Prostate gland (tissue), 2 donors: Measurements from ENCODE around the gene NPTN.

Experiments used
- POLR2AphosphoS5 ChIP-seq: sonication (generic); formaldehyde crosslinking; IDR thresholded peaks from one replicate; pipeline ENCODE4 v1.6.1; 2017; ENCODE audit warnings: antibody characterized with exemption
- TF ChIP-seq, protein P1 (sequence below), 4 experiments: fragments of 200-600 bp in 2 of 4; fragments of 450-650 bp in 2 of 4; sonication (generic) in 2 of 4; IDR thresholded peaks; 1 replicate in 3 of 4; 2 replicates in 1 of 4; pipeline ENCODE4 v1.5.1; 2016 to 2019; ENCODE audit warnings: antibody characterized with exemption in 4 of 4, mild to moderate bottlenecking in 2 of 4, moderate library complexity in 2 of 4

- TF ChIP-seq, protein P1, sequence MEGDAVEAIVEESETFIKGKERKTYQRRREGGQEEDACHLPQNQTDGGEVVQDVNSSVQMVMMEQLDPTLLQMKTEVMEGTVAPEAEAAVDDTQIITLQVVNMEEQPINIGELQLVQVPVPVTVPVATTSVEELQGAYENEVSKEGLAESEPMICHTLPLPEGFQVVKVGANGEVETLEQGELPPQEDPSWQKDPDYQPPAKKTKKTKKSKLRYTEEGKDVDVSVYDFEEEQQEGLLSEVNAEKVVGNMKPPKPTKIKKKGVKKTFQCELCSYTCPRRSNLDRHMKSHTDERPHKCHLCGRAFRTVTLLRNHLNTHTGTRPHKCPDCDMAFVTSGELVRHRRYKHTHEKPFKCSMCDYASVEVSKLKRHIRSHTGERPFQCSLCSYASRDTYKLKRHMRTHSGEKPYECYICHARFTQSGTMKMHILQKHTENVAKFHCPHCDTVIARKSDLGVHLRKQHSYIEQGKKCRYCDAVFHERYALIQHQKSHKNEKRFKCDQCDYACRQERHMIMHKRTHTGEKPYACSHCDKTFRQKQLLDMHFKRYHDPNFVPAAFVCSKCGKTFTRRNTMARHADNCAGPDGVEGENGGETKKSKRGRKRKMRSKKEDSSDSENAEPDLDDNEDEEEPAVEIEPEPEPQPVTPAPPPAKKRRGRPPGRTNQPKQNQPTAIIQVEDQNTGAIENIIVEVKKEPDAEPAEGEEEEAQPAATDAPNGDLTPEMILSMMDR (IDR thresholded peaks at IDR 0.05) = no peak
- TF ChIP-seq POLR2AphosphoS5 = no peak
Observed at GRCh38 chr15:73629798-73630429, 3.3 kb downstream of the NPTN start.
